T follicular helper cell (primary cell): ENCODE measurements around the gene ECT2L.

Experiments
- DNase-seq: peaks from one replicate; pipeline ENCODE4 v3.0.0-alpha.2; 2020; ENCODE audit warnings: low read depth

The ECT2L gene

DNA sequence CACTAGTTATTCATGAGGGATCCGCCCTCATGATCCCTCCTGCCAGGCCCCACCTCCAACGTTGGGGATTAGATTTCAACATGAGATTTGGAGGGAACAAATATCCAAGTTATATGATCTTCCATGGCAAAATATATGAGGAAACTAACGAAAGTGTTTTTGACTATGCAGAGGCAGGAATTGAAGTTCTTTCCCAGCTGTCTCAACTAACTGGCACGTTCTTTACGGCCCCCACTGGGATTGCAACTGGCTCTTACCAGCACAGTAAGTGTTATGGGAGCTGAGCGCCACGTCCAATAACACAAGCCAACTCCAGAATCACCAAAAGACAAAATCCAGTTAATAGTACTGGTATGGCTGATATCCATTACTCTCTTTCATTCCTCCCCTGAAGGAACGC lies 66.6 kb downstream of the ECT2L start:
- no peak for DNase-seq

DNA sequence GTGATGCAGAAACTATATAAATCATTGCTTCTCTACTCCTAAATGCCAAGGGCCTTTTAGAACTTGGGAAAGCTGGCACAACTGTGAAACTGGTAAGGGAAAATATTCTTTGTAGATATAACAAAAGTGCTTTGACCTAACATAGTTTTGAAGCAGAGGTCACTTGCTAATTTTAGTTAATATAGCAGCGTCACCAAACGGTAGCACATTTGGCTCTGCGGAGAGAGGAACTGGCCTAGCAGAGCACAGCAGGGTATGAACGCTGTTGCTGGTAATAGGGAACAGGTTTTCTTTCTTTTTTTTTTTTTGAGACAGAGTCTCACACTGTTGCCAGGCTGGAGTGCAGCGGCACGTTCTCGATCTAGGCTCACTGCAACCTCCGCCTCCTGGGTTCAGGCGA lies 67.4 kb downstream of the ECT2L start:
- DNase-seq = no peak

DNA sequence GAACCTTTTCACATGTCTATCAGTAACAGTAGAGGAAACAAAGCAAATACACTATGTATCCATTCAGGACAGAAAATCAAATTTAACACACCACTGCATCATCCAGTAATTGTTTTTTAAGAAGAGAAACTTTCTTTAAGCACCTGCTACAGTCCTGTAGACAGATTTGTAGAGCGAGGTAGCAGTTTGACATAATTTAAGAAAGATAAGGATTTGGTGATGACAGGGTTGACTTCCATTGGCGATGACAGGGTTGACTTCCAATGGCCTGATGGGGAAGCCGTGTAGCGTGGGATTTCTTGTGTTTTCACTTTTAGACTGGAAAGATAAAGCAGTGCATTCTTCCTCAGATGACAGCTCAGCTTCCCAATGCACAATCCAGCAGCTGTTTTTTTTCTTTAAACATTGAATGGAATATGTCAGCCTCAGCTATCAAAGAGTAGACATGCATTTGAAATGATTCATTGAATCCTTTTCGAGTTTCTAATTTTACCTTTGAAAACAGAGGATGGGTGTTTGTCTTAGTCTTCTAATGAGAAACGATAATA lies 68.5 kb downstream of the ECT2L start:
- DNase-seq = no peak

- DNase-seq = no peak
These were observed 69.7 kb downstream of the ECT2L start for GRCh38 chr6:138865480-138866109.

- no peak for DNase-seq
These were observed 72.3 kb downstream of the ECT2L start for GRCh38 chr6:138868181-138868580.

DNA sequence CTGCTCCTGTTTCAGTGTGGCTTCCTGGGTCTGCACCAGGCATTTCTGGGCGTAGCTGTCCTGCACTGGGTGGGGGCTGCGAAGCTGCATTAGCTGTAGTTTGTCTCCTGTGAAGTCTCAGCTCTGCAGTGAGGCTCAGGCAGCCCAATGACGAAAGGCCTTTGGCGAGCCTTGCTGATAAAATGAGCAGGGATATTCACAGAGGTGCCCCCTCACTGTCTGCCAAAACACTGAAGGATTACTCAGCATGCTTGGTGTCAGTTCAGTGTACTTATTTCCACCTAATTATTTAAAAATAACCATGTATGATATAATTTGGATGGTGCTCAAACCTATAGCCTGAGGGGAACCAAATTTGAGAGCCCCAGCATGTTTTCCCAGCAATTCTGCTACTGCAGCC lies 73.5 kb downstream of the ECT2L start:
- DNase-seq = no peak

GRCh38 chr6:138873191-138873590 lies 77.3 kb downstream of the ECT2L start:
- DNase-seq = no peak

DNA sequence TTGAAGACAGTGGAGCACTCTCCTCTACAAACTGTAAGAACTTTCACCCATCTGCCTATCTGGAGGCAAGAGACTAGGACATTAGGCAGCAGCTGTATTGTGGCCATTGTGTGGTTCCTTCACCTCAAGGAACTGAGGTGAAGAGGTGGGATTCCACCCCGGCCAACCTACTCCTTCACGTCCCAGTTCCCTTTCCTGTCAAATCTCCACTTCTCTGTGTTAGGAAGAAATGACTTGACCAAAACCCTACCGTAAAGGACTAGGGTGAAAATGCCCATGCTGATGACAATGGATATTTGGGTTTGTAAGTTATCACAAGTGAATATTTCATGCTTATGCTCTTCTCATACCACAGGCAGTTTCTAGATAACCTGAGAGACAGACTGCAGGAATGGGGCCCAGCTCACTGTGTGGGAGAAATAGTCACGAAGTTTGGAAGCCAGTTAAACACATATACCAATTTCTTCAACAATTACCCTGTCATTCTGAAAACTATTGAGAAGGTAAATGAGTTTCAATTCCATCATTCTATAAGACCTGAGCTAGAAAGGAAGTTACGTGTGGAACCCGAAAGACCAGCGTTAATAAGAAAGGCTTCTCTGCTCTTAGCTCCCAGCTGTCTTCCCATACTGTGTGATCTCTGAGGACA lies 86.6 kb downstream of the ECT2L start:
- DNase-seq = no peak

GRCh38 chr6:138885156-138885819 lies 89.4 kb downstream of the ECT2L start:
- DNase-seq = no peak

GRCh38 chr6:138891255-138891986 lies 95.5 kb downstream of the ECT2L start:
- DNase-seq = no peak

GRCh38 chr6:138896104-138896756 lies 100.3 kb downstream of the ECT2L start:
- DNase-seq = no peak

GRCh38 chr6:138897031-138897430 lies 101.1 kb downstream of the ECT2L start:
- DNase-seq = no peak

DNA sequence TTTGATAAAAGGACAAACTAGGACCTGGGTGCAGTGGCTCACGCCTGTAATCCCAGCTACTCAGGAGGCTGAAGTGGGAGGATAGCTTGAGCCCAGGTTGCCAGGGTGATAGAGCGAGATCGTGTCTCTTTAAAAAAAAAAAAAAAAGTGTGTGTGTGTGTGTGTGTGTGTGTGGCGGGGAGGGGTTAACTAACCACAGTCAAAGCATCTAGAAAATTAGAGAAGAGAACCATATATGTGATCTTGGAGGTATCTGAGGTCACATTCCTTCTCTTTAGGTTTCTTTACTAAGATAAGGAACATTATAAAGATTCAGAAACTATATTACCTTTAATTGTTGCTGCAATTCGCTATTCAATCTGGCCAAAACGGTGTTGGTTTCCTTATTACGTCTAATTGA lies 111.3 kb downstream of the ECT2L start:
- no peak for DNase-seq

DNA sequence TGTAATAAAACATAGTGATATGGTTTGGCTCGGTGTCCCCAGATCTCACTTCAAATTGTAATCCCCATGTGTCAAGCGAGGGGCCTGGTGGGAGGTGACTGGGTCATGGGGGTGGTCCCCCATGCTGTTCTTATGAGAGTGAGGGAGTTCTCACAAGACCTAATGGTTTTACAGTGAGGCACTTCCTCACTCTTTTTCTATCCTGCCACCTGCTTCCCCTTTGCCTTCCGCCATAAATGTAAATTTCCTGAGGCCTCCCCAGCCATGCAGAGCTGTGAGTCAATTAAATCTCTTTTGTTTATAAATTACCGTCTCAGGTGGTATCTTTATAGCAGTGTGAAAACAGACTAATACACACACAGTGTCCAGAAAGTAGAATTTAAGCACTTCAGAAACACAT lies 113.6 kb downstream of the ECT2L start:
- DNase-seq = no peak

- no peak for DNase-seq
These were observed 114.1 kb downstream of the ECT2L start for GRCh38 chr6:138909975-138910374.

- no peak for DNase-seq
These were observed 116.4 kb downstream of the ECT2L start for GRCh38 chr6:138912308-138912707.

GRCh38 chr6:138914701-138915100 lies 118.8 kb downstream of the ECT2L start:
- DNase-seq = no peak

DNA sequence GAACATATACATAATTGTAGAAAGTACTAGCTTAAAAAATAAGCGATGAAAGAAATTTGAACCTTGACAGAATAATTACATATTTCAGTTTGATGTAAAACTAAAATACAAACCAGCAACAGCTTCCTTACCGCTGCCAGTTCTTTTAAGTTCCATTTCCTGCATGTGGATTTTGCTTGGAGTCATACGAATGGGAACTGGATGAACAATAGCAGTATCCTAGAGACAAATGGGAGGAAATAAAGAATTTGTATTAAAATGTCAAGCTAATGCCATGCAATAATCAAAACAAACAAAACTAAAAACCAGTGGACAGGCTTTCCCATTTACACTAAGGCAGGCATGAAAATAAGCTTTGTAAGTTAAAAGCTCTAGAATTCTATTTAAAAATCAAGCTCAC lies 125.0 kb downstream of the ECT2L start:
- DNase-seq = no peak

- no peak for DNase-seq
These were observed 127.7 kb downstream of the ECT2L start for GRCh38 chr6:138923561-138923960.

DNA sequence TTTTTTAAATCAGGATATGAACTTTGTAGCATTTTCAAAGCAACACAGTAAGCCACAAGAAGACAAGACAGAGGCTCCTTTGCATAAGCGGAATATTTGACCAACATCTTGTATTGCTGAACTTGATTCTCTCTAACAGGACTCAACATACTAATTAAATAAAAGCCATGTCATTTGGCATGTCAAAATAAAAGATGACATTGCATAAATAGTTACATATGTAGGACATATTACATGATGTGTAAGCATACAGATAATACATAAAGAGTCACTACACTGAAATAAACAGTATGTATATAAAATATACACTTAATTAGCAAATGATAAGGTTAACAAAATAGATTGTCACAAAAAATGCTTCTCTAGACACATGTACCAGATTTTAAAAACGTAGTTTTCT lies 129.9 kb downstream of the ECT2L start:
- DNase-seq = no peak

DNA sequence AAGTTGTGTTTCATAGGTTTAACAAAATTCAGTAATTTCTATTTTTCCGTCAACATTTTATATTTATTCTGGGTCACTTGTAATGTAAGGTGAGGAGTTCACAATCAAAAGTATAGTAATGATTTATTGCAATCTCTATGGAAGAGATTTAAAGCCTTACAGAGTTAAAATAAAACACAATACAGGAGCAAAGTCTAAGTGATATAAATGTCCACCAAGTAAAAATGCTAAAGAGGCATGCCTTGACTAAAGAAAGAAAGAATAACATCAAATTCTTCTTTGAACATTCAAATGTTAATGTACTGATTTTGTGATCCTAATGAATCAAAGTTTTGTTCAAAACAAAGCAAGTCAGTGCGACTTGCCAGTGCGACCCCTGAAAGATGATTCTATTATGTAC lies 130.7 kb downstream of the ECT2L start:
- DNase-seq = no peak

- DNase-seq = no peak
These were observed 135.8 kb downstream of the ECT2L start for GRCh38 chr6:138931660-138932059.
